GM11168 (cell line): ENCODE data around the gene NT5C1B.

Experiments used
- in situ Hi-C: fragments of 300-500 bp; cut with MboI; formaldehyde crosslinking; loops from one replicate; pipeline ENCODE4 v1.12.0; 2022; ENCODE audit warnings: low sequenced_read_pairs; ENCODE audit not compliant: unreplicated experiment

The NT5C1B gene

GRCh38 chr2:18602298-18602697 lies 12.9 kb upstream of the NT5C1B start:
- in situ Hi-C loops: no loop called here

DNA sequence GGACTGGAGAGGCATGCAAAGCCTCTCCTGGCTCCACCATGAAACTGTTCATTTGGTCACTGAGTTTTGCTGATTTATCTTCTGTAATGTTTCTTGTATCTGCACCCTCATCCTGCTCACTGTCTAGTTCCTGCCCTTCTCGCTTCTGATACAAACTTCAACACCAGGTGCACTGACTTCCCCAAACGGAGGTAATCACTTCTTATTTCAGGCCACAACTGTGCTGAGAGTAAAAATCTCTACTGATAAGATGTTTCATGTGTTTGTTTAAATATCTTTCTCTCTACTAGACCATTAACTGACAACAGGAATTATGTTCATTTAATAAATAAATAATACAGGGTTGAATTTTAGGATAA lies 10.9 kb upstream of the NT5C1B start:
- in situ Hi-C loops: no loop called here

DNA sequence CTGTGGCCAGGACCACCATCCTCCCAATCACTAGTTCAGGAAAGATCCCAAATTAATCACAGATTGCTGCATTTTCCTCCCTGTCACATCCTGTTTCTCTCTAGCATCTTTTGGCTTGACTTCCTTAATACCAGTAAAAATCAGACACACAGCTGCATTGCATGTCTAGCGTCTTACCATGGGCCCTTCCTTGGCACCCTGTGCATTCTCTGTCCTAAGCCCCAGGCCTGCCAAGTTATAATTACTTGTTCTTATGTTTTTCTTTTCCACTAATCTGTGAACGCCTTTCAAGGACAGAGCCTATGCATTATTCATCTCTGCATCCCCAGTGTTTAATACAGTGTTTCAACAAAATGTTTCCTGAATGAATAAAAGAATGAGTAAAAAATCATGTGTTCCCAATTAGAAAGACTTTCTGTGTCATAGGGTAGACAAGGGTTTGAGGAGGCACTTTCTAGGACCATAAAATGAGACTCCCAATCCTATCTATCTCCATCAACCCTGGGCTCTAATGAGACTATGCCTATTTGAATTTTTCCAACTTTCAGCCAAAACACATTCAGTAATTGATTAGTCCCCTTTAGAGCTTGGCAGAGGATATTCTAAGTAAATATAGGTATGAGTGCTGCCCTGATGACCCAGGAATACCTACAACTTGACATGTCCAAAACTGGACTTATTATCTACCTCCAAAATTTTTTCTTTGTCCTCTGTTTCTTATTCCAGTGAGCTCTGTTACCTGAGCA lies 10.3 kb upstream of the NT5C1B start:
- in situ Hi-C loops: no loop called here

DNA sequence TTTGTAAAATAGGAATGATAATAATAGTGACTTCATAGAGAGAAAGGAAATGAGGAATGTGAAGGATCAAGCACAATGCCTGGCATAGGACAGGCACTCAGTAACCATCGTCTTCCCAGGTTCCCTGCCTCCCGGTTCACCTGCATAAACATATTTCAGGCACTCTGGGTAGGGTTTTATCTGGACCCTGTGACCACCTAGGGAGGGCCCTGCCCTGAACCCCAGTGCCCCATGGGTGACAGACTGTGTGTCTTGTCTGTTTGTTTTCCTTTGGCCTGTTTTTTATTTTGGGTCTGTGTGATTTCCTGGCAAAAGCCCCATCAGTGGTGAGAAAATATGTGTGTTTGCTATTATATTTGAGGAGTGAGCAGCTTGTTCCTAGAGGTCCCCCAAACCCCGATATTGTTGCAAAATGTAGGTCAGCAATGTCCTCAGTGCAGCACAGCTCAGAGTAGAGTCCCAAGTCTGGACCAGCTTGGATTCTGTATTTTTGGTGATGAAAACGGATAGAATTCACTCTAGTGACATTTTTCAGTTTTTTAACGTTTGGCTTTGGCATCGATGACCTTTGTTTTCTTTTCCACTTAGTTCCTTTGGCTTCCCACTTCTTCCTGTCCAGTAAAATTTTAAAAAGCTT lies 9.6 kb upstream of the NT5C1B start:
- in situ Hi-C loops: no loop called here

DNA sequence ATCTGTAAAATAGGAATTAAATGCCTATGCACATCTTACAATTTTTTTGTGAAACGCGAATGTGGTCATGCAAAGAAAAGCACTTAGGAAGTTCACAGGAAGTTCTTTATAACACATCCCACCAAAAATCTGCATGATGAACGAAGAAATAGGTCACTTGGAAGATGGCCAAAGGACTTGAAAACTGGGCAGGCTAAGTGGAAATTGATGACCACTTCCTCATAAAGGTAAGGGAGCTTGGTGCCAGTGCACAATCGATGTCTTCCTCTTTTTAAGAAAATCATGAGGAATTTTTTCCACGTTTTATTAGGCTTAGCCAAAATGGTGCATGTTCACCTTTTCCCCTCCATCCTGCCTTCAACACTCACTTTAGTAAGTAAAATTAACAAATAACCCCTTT lies 8.2 kb upstream of the NT5C1B start:
- in situ Hi-C loops: no loop called here

DNA sequence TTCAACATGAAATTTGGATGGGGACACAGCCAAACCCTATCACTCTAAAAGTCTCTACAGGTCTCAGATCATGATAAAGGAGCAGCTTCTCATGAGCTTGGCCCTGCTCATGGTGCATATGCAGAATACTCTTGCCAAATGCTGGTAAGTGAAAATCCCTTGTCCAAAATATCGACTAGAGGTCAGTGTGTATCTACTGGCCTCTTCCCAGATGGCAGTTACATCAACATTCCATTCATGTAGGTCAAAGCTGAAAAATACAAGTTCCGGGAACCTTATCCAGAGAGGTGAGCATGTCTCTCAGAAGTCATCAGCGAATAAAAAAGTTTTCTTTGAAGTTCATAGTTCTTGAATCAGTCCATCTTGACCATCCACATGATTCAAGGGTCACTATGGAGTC lies 7.6 kb upstream of the NT5C1B start:
- in situ Hi-C loops: no loop called here

- in situ Hi-C loops: no loop called here
Measured at GRCh38 chr2:18593496-18593895, 4.1 kb upstream of the NT5C1B start.

GRCh38 chr2:18592372-18592771 lies 3.0 kb upstream of the NT5C1B start:
- in situ Hi-C loops: no loop called here

DNA sequence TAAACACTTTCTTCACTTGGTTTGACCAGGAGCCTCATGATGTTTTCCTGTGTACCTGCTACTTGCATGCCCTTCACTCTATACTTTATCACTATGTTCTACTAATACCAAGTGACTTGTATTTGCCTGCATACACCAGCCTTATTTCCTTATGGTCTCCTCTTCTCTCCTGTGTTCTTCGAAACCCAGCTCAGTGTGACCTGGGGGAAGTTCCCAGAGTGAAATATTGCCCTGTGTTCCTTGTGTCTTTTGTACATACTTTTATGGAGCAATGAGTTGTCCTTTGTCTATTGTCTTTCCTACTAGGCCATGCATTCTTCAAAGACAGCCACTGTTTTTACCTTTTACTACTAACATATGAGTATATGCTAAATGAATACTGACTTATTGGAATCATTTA lies 567 bp downstream of the NT5C1B start:
- in situ Hi-C loops: no loop called here

DNA sequence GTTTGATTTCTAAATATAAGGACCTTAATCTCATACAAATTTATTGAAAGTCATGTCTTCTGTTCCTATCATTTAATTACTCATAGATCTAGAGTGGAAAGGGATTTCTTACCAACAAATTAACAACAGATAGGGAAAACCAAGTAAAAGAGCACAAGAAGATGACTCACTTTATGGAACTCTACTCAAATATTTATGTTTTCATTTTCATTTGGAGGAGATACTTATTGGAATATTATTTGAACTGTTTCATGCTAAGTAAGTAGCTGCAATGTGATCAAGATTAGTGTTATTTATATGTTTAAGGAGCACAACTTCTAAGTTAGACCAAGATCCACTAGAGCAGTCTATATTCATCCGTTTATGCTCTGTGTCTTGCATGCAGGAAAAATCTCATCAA lies 1.3 kb downstream of the NT5C1B start:
- in situ Hi-C loops: no loop called here

- in situ Hi-C loops: no loop called here
Measured at GRCh38 chr2:18585526-18585925, 3.8 kb downstream of the NT5C1B start.

GRCh38 chr2:18584608-18584954 lies 4.8 kb downstream of the NT5C1B start:
- in situ Hi-C loops: no loop called here

DNA sequence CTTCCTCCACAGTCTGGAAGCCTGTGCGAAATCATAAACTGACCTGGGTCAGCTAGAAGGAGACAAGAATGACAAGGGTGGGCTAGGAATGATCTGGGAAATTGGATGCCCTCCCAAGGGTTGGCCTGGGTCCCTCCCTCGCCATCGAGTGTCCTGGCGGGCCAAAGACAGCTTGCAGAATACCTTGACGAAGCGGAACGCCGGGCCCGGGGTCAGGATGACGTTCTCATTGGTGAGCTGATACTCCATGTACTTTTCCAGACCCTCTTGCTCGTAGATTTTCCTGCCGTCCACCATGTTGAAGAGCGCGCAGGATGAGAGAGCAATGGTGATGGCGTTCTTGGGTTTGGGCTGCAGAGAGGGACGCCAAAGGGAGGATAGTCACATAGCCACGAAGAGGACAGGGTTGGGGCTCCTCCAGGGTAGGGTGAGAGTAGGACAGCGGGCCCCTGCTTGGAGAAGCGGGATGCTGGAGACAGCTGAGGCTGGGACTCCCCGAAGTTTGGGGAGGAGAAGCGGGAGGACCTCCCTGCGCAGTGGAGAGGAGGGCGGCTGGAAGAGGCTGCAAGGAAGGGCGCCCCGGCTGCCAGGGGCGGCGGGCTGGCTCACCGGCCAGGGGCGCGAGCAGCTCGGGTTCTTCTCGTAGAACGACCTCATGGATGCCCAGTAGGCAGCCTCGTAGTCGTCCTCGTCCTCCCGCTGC lies 5.3 kb downstream of the NT5C1B start:
- in situ Hi-C loops: no loop called here

GRCh38 chr2:18580606-18581005 lies 8.8 kb downstream of the NT5C1B start:
- in situ Hi-C loops: no loop called here

DNA sequence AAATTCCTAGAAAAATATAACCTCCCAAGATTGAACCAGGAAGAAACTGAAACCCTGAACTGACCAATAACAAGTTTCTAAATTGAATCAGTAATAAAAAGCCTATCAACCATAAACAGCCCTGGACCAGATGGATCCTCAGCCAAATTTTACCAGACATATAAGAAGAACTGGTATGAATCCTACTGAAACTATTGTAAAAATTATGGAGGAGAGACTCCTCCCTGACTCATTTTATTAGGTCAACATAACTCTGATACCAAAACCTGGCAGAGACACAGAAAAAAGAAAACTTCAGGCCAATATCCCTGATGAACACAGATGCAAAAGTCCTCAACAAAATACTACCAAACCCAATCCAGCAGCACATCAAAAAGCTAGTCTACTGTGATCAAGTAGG lies 11.3 kb downstream of the NT5C1B start:
- in situ Hi-C loops: no loop called here

GRCh38 chr2:18566145-18566769 lies 23.1 kb downstream of the NT5C1B start:
- in situ Hi-C loops: no loop called here

- in situ Hi-C loops: no loop called here
Measured at GRCh38 chr2:18560797-18561085, 28.6 kb downstream of the NT5C1B start.

DNA sequence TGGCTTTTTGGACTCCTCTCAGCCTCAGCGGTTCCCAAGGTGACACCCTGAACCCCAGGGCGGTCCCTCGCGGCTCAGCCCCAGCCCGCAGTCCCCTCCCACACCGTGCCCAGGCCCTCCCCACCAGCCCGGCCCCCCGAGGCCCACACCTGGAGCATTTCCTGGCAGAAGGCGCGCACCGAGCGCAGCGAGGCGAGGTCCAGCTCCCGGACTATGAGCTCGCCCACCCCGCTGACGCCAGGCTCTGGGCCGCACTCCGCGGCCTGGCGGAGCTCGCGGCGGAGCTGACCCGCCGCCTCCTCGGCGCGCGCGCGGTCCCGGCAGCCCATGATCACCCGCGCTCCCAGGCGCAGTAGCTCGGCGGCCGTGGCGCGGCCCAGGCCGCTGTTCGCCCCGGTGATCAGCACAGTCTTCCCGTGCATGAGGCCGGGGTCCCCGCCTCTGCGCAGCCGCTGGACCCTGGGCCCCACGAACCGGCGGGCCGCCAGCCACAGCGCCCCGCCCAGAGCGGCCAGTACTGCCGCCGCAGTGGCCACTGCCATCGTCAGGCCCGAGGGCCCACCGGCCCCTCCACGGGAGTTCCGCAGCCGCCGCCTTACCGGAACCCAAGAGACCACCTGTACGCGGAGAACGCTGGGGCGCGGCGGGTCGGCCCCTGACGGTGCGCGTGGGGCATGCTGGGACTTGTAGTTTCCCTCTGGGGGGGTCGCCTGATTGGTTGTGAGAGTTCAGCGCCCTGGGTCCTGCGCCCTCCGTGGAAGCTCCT lies 29.2 kb downstream of the NT5C1B start, which contains the start of gene RDH14:
TSS of gene RDH14 (minus strand) at position 623 of the 766 bp plus-strand sequence. CDS start at position 542, 81 bp downstream.
- in situ Hi-C loops: no loop called here

- in situ Hi-C loops: no loop called here
Measured at GRCh38 chr2:18559531-18560030, 29.8 kb downstream of the NT5C1B start.

DNA sequence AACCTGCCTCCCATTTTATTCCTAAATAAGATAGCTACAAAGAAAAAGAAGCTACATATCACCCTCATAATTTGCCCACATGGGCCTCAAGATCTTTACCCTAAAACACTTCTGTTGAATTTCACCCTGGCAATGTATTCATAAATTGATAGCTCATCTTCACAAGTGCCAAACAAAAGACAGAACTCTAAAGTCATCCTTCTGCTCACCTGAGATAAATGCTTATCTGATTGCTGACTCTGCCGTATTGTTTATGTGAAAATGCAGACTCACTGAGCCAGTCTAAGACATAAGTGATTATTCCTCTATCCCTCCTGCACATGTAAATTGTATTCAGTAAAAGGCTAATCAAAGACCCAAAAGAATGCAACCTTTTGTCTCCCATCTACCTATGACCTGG lies 30.9 kb downstream of the NT5C1B start:
- in situ Hi-C loops: no loop called here
